ENCODE measurements around the gene SPIRE2. TPM values are rescaled to one million over a fixed set of nuclear protein-coding genes. Genes with fewer than 3 reads are reported as not detected.

Gene SPIRE2
- total RNA-seq, 1 donor = 0.72 TPM

GRCh38 chr16:89784406-89784805, 43.9 kb upstream of the SPIRE2 start:
- Histone ChIP-seq H3K4me3 (ENCODE audit: insufficient read depth, low read length) (no peak overlapping the region), H2AFZ (ENCODE audit: low read length) (no peak overlapping the region), H3K27ac (ENCODE audit: low read depth, low read length) (no peak overlapping the region), H3K27me3 (ENCODE audit: insufficient read depth, low read length) (no peaks in the 10 kb centered on the region), H3K4me2 (ENCODE audit: insufficient read depth, low read length) (no peak overlapping the region), H4K20me1 (ENCODE audit: insufficient read depth, low read length) (no peaks in the 10 kb centered on the region), H3K4me1 (ENCODE audit: insufficient read depth, low read length) (no peaks in the 10 kb centered on the region), H3K36me3 (ENCODE audit: insufficient read depth, low read length) (peaks cover 26% of the 10 kb centered on the region), H3K9me3 (ENCODE audit: low read depth, low read length) (no peaks in the 10 kb centered on the region), H3K79me2 (ENCODE audit: insufficient read depth, low read length) (no peaks in the 10 kb centered on the region)
- TF ChIP-seq CTCF (IDR thresholded peaks at IDR 0.05; ENCODE audit: extremely low read depth, low read depth, low read length) = no peak
- no peak for DNase-seq (ENCODE audit: insufficient read length, low spot score, missing footprints)

- TF ChIP-seq CTCF (IDR thresholded peaks at IDR 0.05; ENCODE audit: extremely low read depth, low read depth, low read length) = no peak
Measured at GRCh38 chr16:89785523-89786155, 42.6 kb upstream of the SPIRE2 start.

GRCh38 chr16:89786474-89787364, 41.6 kb upstream of the SPIRE2 start:
- DNase-seq (ENCODE audit: insufficient read length, low spot score, missing footprints) = no peak
- no peak for TF ChIP-seq CTCF (IDR thresholded peaks at IDR 0.05; ENCODE audit: extremely low read depth, low read depth, low read length)

More at GRCh38 chr16:89785523-89786155, 42.6 kb upstream of the SPIRE2 start:
- no peaks in the 10 kb centered on the region for H3K79me2 ChIP-seq (ENCODE audit: insufficient read depth, low read length)
- no peak for DNase-seq (ENCODE audit: insufficient read length, low spot score, missing footprints)
- no peaks in the 10 kb centered on the region for H3K4me1 ChIP-seq (ENCODE audit: insufficient read depth, low read length)
- peaks cover 22% of the 10 kb centered on the region for H3K36me3 ChIP-seq (ENCODE audit: insufficient read depth, low read length)
- H3K27me3 ChIP-seq (ENCODE audit: insufficient read depth, low read length) = no peaks in the 10 kb centered on the region
- no peak overlapping the region for H3K4me2 ChIP-seq (ENCODE audit: insufficient read depth, low read length)
- H4K20me1 ChIP-seq (ENCODE audit: insufficient read depth, low read length) = no peaks in the 10 kb centered on the region
- no peak overlapping the region for H2AFZ ChIP-seq (ENCODE audit: low read length)
- no peak overlapping the region for H3K27ac ChIP-seq (ENCODE audit: low read depth, low read length)
- no peaks in the 10 kb centered on the region for H3K9me3 ChIP-seq (ENCODE audit: low read depth, low read length)
- H3K4me3 ChIP-seq (ENCODE audit: insufficient read depth, low read length) = no peak overlapping the region

GRCh38 chr16:89787365-89787805, 40.9 kb upstream of the SPIRE2 start:
- Histone ChIP-seq H3K36me3 (ENCODE audit: insufficient read depth, low read length) (peaks cover 33% of the 10 kb centered on the region), H2AFZ (ENCODE audit: low read length) (no peak overlapping the region)

More at GRCh38 chr16:89786474-89787364, 41.6 kb upstream of the SPIRE2 start:
- no peaks in the 10 kb centered on the region for H3K27me3 ChIP-seq (ENCODE audit: insufficient read depth, low read length)
- H3K4me2 ChIP-seq (ENCODE audit: insufficient read depth, low read length) = no peak overlapping the region
- no peak overlapping the region for H3K27ac ChIP-seq (ENCODE audit: low read depth, low read length)
- H3K4me1 ChIP-seq (ENCODE audit: insufficient read depth, low read length) = no peaks in the 10 kb centered on the region
- H3K9me3 ChIP-seq (ENCODE audit: low read depth, low read length) = no peaks in the 10 kb centered on the region
- H3K79me2 ChIP-seq (ENCODE audit: insufficient read depth, low read length) = no peaks in the 10 kb centered on the region
- H4K20me1 ChIP-seq (ENCODE audit: insufficient read depth, low read length) = no peaks in the 10 kb centered on the region
- no peak overlapping the region for H2AFZ ChIP-seq (ENCODE audit: low read length)
- H3K4me3 ChIP-seq (ENCODE audit: insufficient read depth, low read length) = no peak overlapping the region
- peaks cover 29% of the 10 kb centered on the region for H3K36me3 ChIP-seq (ENCODE audit: insufficient read depth, low read length)

More at GRCh38 chr16:89787365-89787805, 40.9 kb upstream of the SPIRE2 start:
- Histone ChIP-seq H3K9me3 (ENCODE audit: low read depth, low read length) (no peaks in the 10 kb centered on the region), H3K4me1 (ENCODE audit: insufficient read depth, low read length) (no peaks in the 10 kb centered on the region), H3K27ac (ENCODE audit: low read depth, low read length) (no peak overlapping the region), H3K4me2 (ENCODE audit: insufficient read depth, low read length) (no peak overlapping the region), H3K79me2 (ENCODE audit: insufficient read depth, low read length) (no peaks in the 10 kb centered on the region), H4K20me1 (ENCODE audit: insufficient read depth, low read length) (no peaks in the 10 kb centered on the region), H3K4me3 (ENCODE audit: insufficient read depth, low read length) (no peak overlapping the region), H3K27me3 (ENCODE audit: insufficient read depth, low read length) (no peaks in the 10 kb centered on the region)
- TF ChIP-seq CTCF (IDR thresholded peaks at IDR 0.05; ENCODE audit: extremely low read depth, low read depth, low read length) = no peak
- DNase-seq (ENCODE audit: insufficient read length, low spot score, missing footprints) = no peak

Measured in osteoblast (primary cell).